ENCODE data around the gene CACNB2.

DNA sequence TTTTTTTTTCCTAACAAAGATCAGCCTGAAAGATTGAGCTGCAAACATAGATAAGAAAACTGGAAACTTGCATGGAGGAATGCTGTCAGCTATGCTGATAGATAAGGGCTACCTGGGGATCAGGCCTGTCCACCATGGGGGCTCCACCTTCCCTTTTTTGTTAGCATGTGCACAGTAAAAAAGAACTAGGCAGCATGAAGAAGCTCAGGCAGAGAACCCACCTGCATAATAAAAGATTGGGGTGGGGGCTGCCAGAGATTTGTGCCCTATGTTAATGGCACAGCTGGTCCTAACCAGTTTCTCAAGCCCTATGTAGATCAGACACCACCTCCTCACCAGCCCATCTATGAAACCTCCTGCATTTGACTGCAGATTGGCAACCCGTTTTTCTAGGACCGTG, 45.4 kb upstream of the CACNB2 start:
- no peak for TF ChIP-seq REST (IDR thresholded peaks at IDR 0.05; ENCODE audit: low read depth, low read length)
- TF ChIP-seq RXRA (IDR thresholded peaks at IDR 0.05; ENCODE audit: borderline replicate concordance, low read depth), result no peak
- TF ChIP-seq CTCF (IDR thresholded peaks at IDR 0.05), result no peak
- TF ChIP-seq RCOR1 (IDR thresholded peaks at IDR 0.05; ENCODE audit: low read length), result no peak
- TF ChIP-seq EZH2phosphoT487 (IDR thresholded peaks at IDR 0.05; ENCODE audit: borderline replicate concordance, low read depth), result no peak
- TF ChIP-seq POLR2AphosphoS5 (IDR thresholded peaks at IDR 0.05; ENCODE audit: low read depth, low read length), result no peak
- no peak for TF ChIP-seq MEF2A (IDR thresholded peaks at IDR 0.05; ENCODE audit: borderline replicate concordance, low read depth)
- TF ChIP-seq SMC3 (IDR thresholded peaks at IDR 0.05; ENCODE audit: low read depth, low read length), result no peak
